NT2/D1 (cell line): Measurements from ENCODE around the gene AFF3.

Experiments
- DNase-seq: peaks from one replicate; pipeline ENCODE4 v3.0.0-alpha.2; 2011; ENCODE audit warnings: low read depth, low spot score
- H3K27me3 ChIP-seq: 2 replicates; pipeline ENCODE4 v1.6.0; 2011; ENCODE audit warnings: mild to moderate bottlenecking; ENCODE audit not compliant: insufficient read length, insufficient read depth
- H3K36me3 ChIP-seq: 2 replicates; pipeline ENCODE4 v1.6.1; 2011; ENCODE audit warnings: mild to moderate bottlenecking, low read length, mixed read lengths; ENCODE audit not compliant: insufficient read depth, insufficient read length
- H3K4me1 ChIP-seq: 2 replicates; pipeline ENCODE4 v1.5.1; 2011; ENCODE audit not compliant: insufficient read depth, insufficient read length
- H3K4me3 ChIP-seq: 2 replicates; pipeline ENCODE4 v1.5.1; 2011; ENCODE audit warnings: low read depth; ENCODE audit not compliant: insufficient read length
- H3K9ac ChIP-seq: 2 replicates; pipeline ENCODE4 v1.6.0; 2011; ENCODE audit warnings: low read depth; ENCODE audit not compliant: insufficient read length
- H3K9me3 ChIP-seq: 2 replicates; pipeline ENCODE4 v1.5.1; 2011; ENCODE audit warnings: mild to moderate bottlenecking, low read length; ENCODE audit not compliant: insufficient read depth
- SUZ12 ChIP-seq: IDR thresholded peaks from 2 replicates; pipeline ENCODE4 v1.6.1; 2011; ENCODE audit not compliant: insufficient read length, insufficient read depth; ENCODE audit errors: extremely low read depth
- YY1 ChIP-seq: IDR thresholded peaks from 2 replicates; pipeline ENCODE4 v1.6.1; 2011; ENCODE audit not compliant: insufficient read length, insufficient read depth
- ZNF274 ChIP-seq: IDR thresholded peaks from 2 replicates; pipeline ENCODE4 v1.6.1; 2011; ENCODE audit warnings: mild to moderate bottlenecking, low read depth, low read length

AFF3 gene

GRCh38 chr2:100145893-100146656, 3.7 kb upstream of the AFF3 start:
- H3K36me3 ChIP-seq: no peaks in the 10 kb centered on the region
- DNase-seq: no peak
- no peaks in the 10 kb centered on the region for H3K9me3 ChIP-seq
- H3K27me3 ChIP-seq: peaks cover 28% of the 10 kb centered on the region
- H3K4me3 ChIP-seq: no peak overlapping the region
- TF ChIP-seq ZNF274 (no peak), SUZ12 (no peak), YY1 (no peak)
- no peaks in the 10 kb centered on the region for H3K4me1 ChIP-seq
- H3K9ac ChIP-seq: no peak overlapping the region

- no peak for DNase-seq
- H3K4me1 ChIP-seq: no peaks in the 10 kb centered on the region
- H3K9me3 ChIP-seq: no peaks in the 10 kb centered on the region
- no peak overlapping the region for H3K9ac ChIP-seq
- no peaks in the 10 kb centered on the region for H3K36me3 ChIP-seq
- no peak overlapping the region for H3K4me3 ChIP-seq
- peaks cover 52% of the 10 kb centered on the region for H3K27me3 ChIP-seq
- TF ChIP-seq YY1: no peak
- no peak for TF ChIP-seq SUZ12
- no peak for TF ChIP-seq ZNF274
Measured at GRCh38 chr2:100143286-100143685, 896 bp upstream of the AFF3 start.

- Histone ChIP-seq H3K27me3 (peaks cover 64% of the 10 kb centered on the region), H3K9me3 (no peaks in the 10 kb centered on the region), H3K4me1 (no peaks in the 10 kb centered on the region), H3K9ac (no peak overlapping the region), H3K4me3 (no peak overlapping the region), H3K36me3 (no peaks in the 10 kb centered on the region)
- TF ChIP-seq YY1: no peak
- TF ChIP-seq ZNF274: no peak
- TF ChIP-seq SUZ12: no peak
- DNase-seq: no peak
Measured at GRCh38 chr2:100141906-100142305, 484 bp downstream of the AFF3 start.

GRCh38 chr2:100140582-100140981, 1.8 kb downstream of the AFF3 start:
- H3K4me3 ChIP-seq: no peak overlapping the region
- no peak overlapping the region for H3K9ac ChIP-seq
- H3K4me1 ChIP-seq: no peaks in the 10 kb centered on the region

GRCh38 chr2:100137866-100138570, 4.4 kb downstream of the AFF3 start:
- Histone ChIP-seq H3K9me3 (no peaks in the 10 kb centered on the region), H3K9ac (no peak overlapping the region), H3K4me3 (no peak overlapping the region), H3K27me3 (peaks cover 78% of the 10 kb centered on the region), H3K4me1 (no peaks in the 10 kb centered on the region), H3K36me3 (no peaks in the 10 kb centered on the region)
- DNase-seq: no peak
- TF ChIP-seq ZNF274 (no peak), SUZ12 (no peak), YY1 (no peak)

More at GRCh38 chr2:100140582-100140981, 1.8 kb downstream of the AFF3 start:
- H3K36me3 ChIP-seq: no peaks in the 10 kb centered on the region
- peaks cover 71% of the 10 kb centered on the region for H3K27me3 ChIP-seq
- TF ChIP-seq YY1 (no peak), SUZ12 (no peak), ZNF274 (no peak)
- H3K9me3 ChIP-seq: no peaks in the 10 kb centered on the region
- DNase-seq: no peak

- H3K4me1 ChIP-seq: no peaks in the 10 kb centered on the region
- no peak overlapping the region for H3K4me3 ChIP-seq
Measured at GRCh38 chr2:100137318-100137717, 5.1 kb downstream of the AFF3 start.

GRCh38 chr2:100136310-100136709, 6.1 kb downstream of the AFF3 start:
- Histone ChIP-seq H3K4me1 (no peaks in the 10 kb centered on the region), H3K9me3 (no peaks in the 10 kb centered on the region), H3K27me3 (peaks cover 83% of the 10 kb centered on the region), H3K36me3 (no peaks in the 10 kb centered on the region), H3K9ac (no peak overlapping the region), H3K4me3 (no peak overlapping the region)
- no peak for TF ChIP-seq ZNF274
- TF ChIP-seq SUZ12: no peak
- TF ChIP-seq YY1: no peak
- DNase-seq: no peak

More at GRCh38 chr2:100137318-100137717, 5.1 kb downstream of the AFF3 start:
- peaks cover 84% of the 10 kb centered on the region for H3K27me3 ChIP-seq
- no peaks in the 10 kb centered on the region for H3K36me3 ChIP-seq
- DNase-seq: no peak
- no peak overlapping the region for H3K9ac ChIP-seq
- H3K9me3 ChIP-seq: no peaks in the 10 kb centered on the region
- no peak for TF ChIP-seq YY1
- no peak for TF ChIP-seq SUZ12
- TF ChIP-seq ZNF274: no peak
